ENCODE measurements around the gene PAX9.

DNA sequence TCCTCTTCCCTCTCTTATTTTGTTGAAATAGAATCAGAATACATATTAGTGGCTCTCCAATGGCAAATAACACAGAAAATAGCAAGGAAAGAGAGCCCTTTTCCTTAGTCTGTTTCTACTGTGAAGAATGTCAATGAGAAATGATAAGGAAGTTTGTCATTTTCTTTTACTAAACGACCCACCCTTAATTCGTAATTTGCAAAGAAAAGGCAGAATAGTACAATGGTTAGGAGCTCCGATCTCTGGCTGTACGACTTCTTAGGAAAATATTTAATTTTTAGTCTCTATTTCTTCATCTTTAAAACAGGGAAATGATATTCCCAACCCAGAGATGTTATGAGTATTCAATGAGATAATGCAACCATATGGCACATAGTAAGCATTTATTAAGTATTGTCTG is 6.0 kb downstream of the PAX9 start:
- TF ChIP-seq, protein P1, sequence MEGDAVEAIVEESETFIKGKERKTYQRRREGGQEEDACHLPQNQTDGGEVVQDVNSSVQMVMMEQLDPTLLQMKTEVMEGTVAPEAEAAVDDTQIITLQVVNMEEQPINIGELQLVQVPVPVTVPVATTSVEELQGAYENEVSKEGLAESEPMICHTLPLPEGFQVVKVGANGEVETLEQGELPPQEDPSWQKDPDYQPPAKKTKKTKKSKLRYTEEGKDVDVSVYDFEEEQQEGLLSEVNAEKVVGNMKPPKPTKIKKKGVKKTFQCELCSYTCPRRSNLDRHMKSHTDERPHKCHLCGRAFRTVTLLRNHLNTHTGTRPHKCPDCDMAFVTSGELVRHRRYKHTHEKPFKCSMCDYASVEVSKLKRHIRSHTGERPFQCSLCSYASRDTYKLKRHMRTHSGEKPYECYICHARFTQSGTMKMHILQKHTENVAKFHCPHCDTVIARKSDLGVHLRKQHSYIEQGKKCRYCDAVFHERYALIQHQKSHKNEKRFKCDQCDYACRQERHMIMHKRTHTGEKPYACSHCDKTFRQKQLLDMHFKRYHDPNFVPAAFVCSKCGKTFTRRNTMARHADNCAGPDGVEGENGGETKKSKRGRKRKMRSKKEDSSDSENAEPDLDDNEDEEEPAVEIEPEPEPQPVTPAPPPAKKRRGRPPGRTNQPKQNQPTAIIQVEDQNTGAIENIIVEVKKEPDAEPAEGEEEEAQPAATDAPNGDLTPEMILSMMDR (IDR thresholded peaks at IDR 0.05) = no peak
- no peak for TF ChIP-seq POLR2A (IDR thresholded peaks at IDR 0.05)

Measured in stomach (tissue), 4 donors.